Measurements from ENCODE around the gene PCBP2.
"Not testable (repeated sequence)": the region's sequence is repeated elsewhere in the genome, so short reads cannot be mapped to it uniquely, and the experiment has no call there.

Gene PCBP2

DNA sequence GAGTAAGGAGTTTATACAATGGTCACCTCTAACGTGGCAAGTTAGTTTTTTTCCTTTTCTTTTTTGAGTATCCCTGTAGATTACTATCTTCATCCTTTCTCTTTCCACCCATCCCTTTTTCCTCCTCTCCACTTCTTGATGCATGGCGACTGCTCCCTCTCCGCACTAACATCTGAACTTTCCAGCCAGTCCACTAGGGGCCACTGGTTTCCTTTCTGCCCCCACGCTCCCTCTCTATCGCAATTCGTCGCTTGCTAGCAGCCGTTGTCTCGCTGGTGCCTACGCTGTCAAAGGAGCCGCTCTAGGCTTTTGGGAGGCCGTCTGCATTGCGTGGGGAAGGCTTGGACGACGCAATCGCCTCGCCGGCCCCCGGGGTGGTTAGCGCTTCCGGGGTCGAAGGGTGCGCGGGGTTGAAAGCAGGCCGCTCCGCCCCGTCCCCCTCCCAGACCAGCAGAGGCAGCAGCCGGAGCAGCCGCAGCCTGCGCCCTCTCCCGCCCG is at the start of gene PCBP2:
Gene PCBP2 (plus strand): TSS at position 442 of the 498 bp plus-strand sequence. CDS start 2,699 bp downstream, outside the sequence.
- peak; percentile 99 for DNase-seq (ENCODE audit: low spot score)

GRCh38 chr12:53402351-53402750 is 49.6 kb upstream of the PCBP2 start:
- DNase-seq (ENCODE audit: low spot score): not testable (repeated sequence)

DNA sequence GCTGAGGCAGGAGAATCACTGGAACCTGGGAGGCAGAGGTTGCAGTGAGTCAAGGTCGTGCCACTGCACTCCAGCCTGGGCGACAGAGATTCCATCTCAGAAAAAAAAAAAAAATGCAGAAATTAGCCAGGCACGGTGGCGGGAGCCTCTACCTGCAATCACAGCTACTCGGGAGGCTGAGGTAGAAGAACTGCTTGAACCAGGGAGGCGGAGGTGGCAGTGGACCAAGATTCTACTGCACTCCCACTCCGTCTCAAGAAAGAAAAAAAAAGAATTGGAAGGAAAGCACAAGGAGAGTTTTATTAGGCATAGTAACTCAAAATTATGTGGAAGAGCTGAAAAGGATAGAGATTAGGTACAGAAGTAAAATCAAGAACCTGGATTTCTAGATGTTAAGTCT is 49.0 kb upstream of the PCBP2 start:
- no peak for DNase-seq (ENCODE audit: low spot score)

DNA sequence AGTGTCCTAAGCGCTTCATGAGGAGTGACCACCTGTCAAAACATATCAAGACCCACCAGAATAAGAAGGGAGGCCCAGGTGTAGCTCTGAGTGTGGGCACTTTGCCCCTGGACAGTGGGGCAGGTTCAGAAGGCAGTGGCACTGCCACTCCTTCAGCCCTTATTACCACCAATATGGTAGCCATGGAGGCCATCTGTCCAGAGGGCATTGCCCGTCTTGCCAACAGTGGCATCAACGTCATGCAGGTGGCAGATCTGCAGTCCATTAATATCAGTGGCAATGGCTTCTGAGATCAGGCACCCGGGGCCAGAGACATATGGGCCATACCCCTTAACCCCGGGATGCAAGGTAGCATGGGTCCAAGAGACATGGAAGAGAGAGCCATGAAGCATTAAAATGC is 41.0 kb upstream of the PCBP2 start:
- no peak for DNase-seq (ENCODE audit: low spot score)

GRCh38 chr12:53413485-53414204 is 38.3 kb upstream of the PCBP2 start:
- DNase-seq (ENCODE audit: low spot score): no peak

DNA sequence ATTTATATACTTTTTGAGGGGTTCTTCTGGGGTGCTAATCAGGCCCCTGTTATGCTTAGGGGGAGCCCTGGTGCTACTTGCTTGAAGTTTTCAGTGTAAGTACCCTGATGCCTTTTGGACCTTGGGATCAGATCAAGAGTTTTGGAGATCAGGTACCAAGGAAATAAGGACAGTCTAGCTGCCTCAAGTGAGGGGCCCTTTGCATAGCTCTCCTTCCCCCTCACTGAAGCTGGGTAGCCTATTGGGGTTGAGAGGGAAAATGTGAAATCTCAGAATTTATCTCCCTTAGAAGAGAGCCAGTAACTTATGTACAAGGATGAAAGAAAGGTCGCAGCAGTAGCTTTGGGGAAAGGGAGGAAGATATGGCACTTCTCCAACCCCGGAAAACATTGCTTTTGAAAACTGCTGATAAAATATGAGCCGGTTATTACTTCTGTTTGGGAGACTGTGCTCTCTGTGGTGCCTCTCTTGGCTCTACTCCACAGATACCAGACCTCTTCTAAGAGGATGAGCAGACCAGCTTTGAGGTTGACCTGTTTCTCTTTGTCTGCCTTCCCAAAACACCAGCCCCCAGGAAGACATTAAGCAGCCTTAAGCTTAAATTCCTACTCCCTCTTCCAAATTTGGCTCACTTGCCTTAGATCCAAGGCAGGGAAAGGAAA is 37.0 kb upstream of the PCBP2 start:
- no peak for DNase-seq (ENCODE audit: low spot score)

- DNase-seq (ENCODE audit: low spot score): not testable (repeated sequence)
Observed at GRCh38 chr12:53415752-53416389, 36.0 kb upstream of the PCBP2 start.

- not testable (repeated sequence) for DNase-seq (ENCODE audit: low spot score)
Observed at GRCh38 chr12:53417291-53417816, 34.5 kb upstream of the PCBP2 start.

DNA sequence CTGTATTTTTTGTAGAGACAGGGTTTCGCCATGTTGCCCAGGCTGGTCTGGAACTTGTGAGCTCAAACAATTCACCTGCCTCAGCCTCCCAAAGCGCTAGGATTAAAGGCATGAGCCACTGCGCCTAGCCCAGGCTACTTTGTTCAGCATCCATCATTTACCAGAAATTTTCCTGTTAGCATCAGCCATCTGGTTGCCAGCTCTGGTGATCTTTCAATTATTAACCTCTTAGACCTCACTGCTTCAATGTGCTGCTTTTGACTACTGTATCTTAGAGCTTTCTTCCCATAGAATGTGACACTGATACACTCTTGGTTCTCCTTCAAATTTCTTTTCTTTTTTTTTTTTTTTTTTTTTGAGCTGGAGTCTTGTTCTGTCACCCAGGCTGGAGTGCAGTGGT is 33.7 kb upstream of the PCBP2 start:
- DNase-seq (ENCODE audit: low spot score): no peak

- DNase-seq (ENCODE audit: low spot score): no peak
Observed at GRCh38 chr12:53419756-53420155, 32.1 kb upstream of the PCBP2 start.

- DNase-seq (ENCODE audit: low spot score): not testable (repeated sequence)
Observed at GRCh38 chr12:53422247-53422646, 29.7 kb upstream of the PCBP2 start.

DNA sequence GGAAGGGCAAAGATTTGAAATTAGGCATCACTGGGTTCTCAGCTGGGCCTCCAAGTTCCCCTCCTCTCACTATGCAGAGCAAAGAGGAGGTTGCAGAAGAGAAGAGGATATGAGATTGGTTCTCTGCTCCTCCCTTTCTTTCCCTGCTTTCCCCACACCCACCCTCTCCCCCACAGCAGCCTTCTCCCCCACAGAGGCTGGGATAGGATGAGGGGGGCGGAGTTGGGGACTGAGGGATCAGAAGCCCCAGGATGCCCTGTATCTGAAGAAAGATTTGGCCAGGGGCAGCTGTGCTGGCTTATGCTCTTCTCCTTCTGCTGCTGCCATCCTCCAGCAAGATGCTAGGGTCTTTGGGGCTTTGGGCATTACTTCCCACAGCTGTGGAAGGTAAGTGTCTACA is 28.3 kb upstream of the PCBP2 start, which contains the start of gene AMHR2:
Gene AMHR2 (plus strand): TSS at position 259 of the 400 bp plus-strand sequence. CDS start 80 bp downstream, at position 339.
- DNase-seq (ENCODE audit: low spot score): no peak

GRCh38 chr12:53424626-53425514 is 27.0 kb upstream of the PCBP2 start:
- no peak for DNase-seq (ENCODE audit: low spot score)

DNA sequence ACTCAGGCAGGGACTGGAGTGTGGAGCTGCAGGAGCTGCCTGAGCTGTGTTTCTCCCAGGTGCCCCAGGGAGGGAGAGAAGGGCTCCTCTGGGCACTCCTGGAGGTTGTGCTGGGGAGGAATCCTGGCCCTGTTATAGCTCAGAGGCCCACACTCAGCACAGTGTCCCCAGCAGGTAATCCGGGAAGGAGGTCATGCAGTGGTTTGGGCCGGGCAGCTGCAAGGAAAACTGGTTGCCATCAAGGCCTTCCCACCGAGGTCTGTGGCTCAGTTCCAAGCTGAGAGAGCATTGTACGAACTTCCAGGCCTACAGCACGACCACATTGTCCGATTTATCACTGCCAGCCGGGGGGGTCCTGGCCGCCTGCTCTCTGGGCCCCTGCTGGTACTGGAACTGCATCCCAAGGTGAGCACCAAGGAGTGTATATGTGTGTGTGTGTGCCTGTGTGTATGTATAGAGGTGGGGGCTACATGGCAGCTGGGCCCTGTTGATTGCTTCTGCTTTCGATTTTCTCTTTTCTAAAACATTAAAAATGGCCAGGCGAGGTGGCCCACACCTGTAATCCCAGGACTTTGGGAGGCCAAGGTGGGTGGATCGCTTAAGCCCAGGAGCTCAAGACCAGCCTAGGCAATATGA is 26.3 kb upstream of the PCBP2 start:
- no peak for DNase-seq (ENCODE audit: low spot score)

- DNase-seq (ENCODE audit: low spot score): peak; percentile 97
Observed at GRCh38 chr12:53427905-53428594, 23.9 kb upstream of the PCBP2 start.

- no peak for DNase-seq (ENCODE audit: low spot score)
Observed at GRCh38 chr12:53428741-53429140, 23.2 kb upstream of the PCBP2 start.

DNA sequence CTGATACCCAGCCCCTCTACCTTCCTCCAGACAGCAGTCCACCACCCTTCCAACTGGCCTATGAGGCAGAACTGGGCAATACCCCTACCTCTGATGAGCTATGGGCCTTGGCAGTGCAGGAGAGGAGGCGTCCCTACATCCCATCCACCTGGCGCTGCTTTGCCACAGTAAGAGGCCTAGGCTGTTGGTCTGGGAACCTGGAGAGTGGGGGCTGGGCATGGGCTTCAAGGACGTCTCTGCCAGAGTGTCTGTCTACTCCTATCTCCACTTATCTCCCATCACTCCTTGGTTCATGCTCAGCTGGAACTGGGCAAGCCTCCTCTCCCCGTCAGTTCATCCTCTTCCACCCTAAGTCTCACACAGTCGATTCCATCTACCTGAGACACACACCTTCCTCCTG is 21.8 kb upstream of the PCBP2 start:
- no peak for DNase-seq (ENCODE audit: low spot score)

GRCh38 chr12:53431187-53431586 is 20.7 kb upstream of the PCBP2 start:
- DNase-seq (ENCODE audit: low spot score): no peak

GRCh38 chr12:53435326-53435725 is 16.6 kb upstream of the PCBP2 start:
- not testable (repeated sequence) for DNase-seq (ENCODE audit: low spot score)

DNA sequence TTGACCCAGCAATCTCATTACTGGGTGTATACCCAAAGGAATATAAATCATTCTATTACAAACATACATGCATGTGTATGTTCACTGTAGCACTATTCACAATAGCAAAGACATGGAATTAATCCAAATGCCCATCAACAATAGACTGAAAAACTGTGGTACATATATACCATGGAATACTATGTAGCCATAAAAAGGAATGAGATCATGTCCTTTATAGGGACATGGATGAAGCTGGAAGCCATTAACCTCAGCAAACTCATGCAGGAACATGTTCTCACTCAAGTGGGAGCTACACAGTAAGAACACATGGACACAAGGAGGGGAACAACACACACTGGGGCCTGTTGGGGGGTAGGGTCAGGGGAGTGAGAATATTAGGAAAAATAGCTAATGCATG is 12.3 kb upstream of the PCBP2 start:
- not testable (repeated sequence) for DNase-seq (ENCODE audit: low spot score)

All from RKO (cell line).